ENCODE measurements around the gene PTPRT.

- TF ChIP-seq, protein P1, sequence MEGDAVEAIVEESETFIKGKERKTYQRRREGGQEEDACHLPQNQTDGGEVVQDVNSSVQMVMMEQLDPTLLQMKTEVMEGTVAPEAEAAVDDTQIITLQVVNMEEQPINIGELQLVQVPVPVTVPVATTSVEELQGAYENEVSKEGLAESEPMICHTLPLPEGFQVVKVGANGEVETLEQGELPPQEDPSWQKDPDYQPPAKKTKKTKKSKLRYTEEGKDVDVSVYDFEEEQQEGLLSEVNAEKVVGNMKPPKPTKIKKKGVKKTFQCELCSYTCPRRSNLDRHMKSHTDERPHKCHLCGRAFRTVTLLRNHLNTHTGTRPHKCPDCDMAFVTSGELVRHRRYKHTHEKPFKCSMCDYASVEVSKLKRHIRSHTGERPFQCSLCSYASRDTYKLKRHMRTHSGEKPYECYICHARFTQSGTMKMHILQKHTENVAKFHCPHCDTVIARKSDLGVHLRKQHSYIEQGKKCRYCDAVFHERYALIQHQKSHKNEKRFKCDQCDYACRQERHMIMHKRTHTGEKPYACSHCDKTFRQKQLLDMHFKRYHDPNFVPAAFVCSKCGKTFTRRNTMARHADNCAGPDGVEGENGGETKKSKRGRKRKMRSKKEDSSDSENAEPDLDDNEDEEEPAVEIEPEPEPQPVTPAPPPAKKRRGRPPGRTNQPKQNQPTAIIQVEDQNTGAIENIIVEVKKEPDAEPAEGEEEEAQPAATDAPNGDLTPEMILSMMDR (IDR thresholded peaks at IDR 0.05) = no peak
- no peak for TF ChIP-seq POLR2A (IDR thresholded peaks at IDR 0.05)
Observed at GRCh38 chr20:42435230-42435629, 754.5 kb downstream of the PTPRT start.
